HepG2 (cell line): ENCODE results near the gene BPIFB2. TPM values are rescaled to one million over a fixed set of nuclear protein-coding genes. Genes with fewer than 3 reads are reported as not detected.

Experiments
- HCFC1 ChIP-seq: fragments of 150-350 bp; IDR thresholded peaks from 2 replicates; pipeline ENCODE4 v1.6.1; 2014; ENCODE audit warnings: low read depth, low read length
- KLF11 ChIP-seq: IDR thresholded peaks from 2 replicates; pipeline ENCODE4 v1.6.1; 2016; ENCODE audit warnings: missing compliant biosample characterization
- MTF1 ChIP-seq: sonication (generic); formaldehyde crosslinking; IDR thresholded peaks from 2 replicates; pipeline ENCODE4 v1.5.0; 2020; ENCODE audit warnings: missing genetic modification reagents
- MXD3 ChIP-seq: IDR thresholded peaks from 2 replicates; pipeline ENCODE4 v1.6.1; 2016; ENCODE audit warnings: mild to moderate bottlenecking, missing biosample characterization, missing genetic modification reagents
- PHF20 ChIP-seq: sonication (generic); formaldehyde crosslinking; IDR thresholded peaks from 2 replicates; pipeline ENCODE4 v1.5.0; 2020; ENCODE audit warnings: mild to moderate bottlenecking, missing genetic modification reagents
- PITX1 ChIP-seq: sonication (generic); formaldehyde crosslinking; IDR thresholded peaks from 2 replicates; pipeline ENCODE4 v1.5.1; 2020; ENCODE audit warnings: mild to moderate bottlenecking, missing genetic modification reagents
- RBFOX2 ChIP-seq: fragments of 200-400 bp; formaldehyde crosslinking; IDR thresholded peaks from 2 replicates; pipeline ENCODE4 v1.6.1; 2017; ENCODE audit warnings: low read depth, mild to moderate bottlenecking, low read length
- SIN3A ChIP-seq: IDR thresholded peaks from 2 replicates; pipeline ENCODE4 v1.6.1; 2011; ENCODE audit warnings: low read depth, mild to moderate bottlenecking, control low read depth, low read length, borderline replicate concordance
- SRSF1 ChIP-seq: fragments of 200-400 bp; formaldehyde crosslinking; optimal IDR thresholded peaks from 2 replicates; pipeline ENCODE3; 2017; ENCODE audit warnings: mild to moderate bottlenecking, low read depth, low read length, moderate library complexity
- TOPORS ChIP-seq: sonication (generic); formaldehyde crosslinking; IDR thresholded peaks from 2 replicates; pipeline ENCODE4 v1.8.0; 2023; ENCODE audit warnings: mild to moderate bottlenecking, missing genetic modification reagents
- ZEB1 ChIP-seq: IDR thresholded peaks from 2 replicates; pipeline ENCODE4 v1.6.1; 2012; ENCODE audit warnings: mild to moderate bottlenecking, low read depth, inconsistent platforms; ENCODE audit not compliant: insufficient replicate concordance
- ZNF331 ChIP-seq: sonication (generic); formaldehyde crosslinking; IDR thresholded peaks from 2 replicates; pipeline ENCODE4 v1.4.0; 2020; ENCODE audit warnings: missing genetic modification reagents
- ZNF576 ChIP-seq: sonication (generic); formaldehyde crosslinking; IDR thresholded peaks from 2 replicates; pipeline ENCODE4 v1.4.0; 2020; ENCODE audit warnings: mild to moderate bottlenecking, missing genetic modification reagents
- ZNF782 ChIP-seq: sonication (generic); formaldehyde crosslinking; IDR thresholded peaks from 2 replicates; pipeline ENCODE4 v1.4.0; 2020; ENCODE audit warnings: missing genetic modification reagents, mild to moderate bottlenecking, borderline replicate concordance
- ZNF879 ChIP-seq: sonication (generic); formaldehyde crosslinking; IDR thresholded peaks from 2 replicates; pipeline ENCODE4 v1.8.1; 2023; ENCODE audit warnings: missing genetic modification reagents
- polyA plus RNA-seq, 8 experiments: library from polyadenylated mRNA; depleted of rRNA in 3 of 8; stranded (reverse) in 7 of 8; unstranded in 1 of 8; fragments of >200 nt; fragmentation: Illumina TruSeq in 4 of 8; extraction: Trizol in 4 of 8; gene quantifications; 2 replicates each; pipeline versions ENCODE4 v1.2.1 to v1.2.3, GENCODE V29; 2011 to 2016; ENCODE audit warnings: low read depth in 4 of 8, missing spikeins in 1 of 8, mixed read lengths in 1 of 8; ENCODE audit not compliant: insufficient read depth in 1 of 8
- total RNA-seq, 5 experiments: library from RNA; depleted of rRNA; stranded (reverse); fragments of >200 nt; fragmentation: Illumina TruSeq; extraction: Trizol; gene quantifications; 2 replicates each; pipeline ENCODE4 v1.2.3, GENCODE V29; 2016; ENCODE audit warnings: low read depth in 1 of 5
- TF ChIP-seq, protein P1 (sequence below): sonication (generic); formaldehyde crosslinking; IDR thresholded peaks from 2 replicates; pipeline ENCODE4 v1.4.0; 2020; ENCODE audit warnings: missing genetic modification reagents
- TF ChIP-seq, protein P2 (sequence below): sonication (generic); formaldehyde crosslinking; IDR thresholded peaks from 2 replicates; pipeline ENCODE4 v1.5.0; 2020; ENCODE audit warnings: missing genetic modification reagents
- TF ChIP-seq, protein P3 (sequence below): sonication (generic); formaldehyde crosslinking; IDR thresholded peaks from 2 replicates; pipeline ENCODE4 v1.5.1; 2020; ENCODE audit warnings: missing genetic modification reagents, mild to moderate bottlenecking, borderline replicate concordance
- TF ChIP-seq, protein P4 (sequence below): conservative IDR thresholded peaks from 2 replicates; pipeline ENCODE4 v1.6.1; 2018; ENCODE audit warnings: missing genetic modification reagents

BPIFB2 gene
- total and polyA plus RNA-seq, 2 of the 13 experiments (the other 11 are each of a cell fraction or from before 2014, with no cell fraction given), result 54.5 to 902 TPM

DNA sequence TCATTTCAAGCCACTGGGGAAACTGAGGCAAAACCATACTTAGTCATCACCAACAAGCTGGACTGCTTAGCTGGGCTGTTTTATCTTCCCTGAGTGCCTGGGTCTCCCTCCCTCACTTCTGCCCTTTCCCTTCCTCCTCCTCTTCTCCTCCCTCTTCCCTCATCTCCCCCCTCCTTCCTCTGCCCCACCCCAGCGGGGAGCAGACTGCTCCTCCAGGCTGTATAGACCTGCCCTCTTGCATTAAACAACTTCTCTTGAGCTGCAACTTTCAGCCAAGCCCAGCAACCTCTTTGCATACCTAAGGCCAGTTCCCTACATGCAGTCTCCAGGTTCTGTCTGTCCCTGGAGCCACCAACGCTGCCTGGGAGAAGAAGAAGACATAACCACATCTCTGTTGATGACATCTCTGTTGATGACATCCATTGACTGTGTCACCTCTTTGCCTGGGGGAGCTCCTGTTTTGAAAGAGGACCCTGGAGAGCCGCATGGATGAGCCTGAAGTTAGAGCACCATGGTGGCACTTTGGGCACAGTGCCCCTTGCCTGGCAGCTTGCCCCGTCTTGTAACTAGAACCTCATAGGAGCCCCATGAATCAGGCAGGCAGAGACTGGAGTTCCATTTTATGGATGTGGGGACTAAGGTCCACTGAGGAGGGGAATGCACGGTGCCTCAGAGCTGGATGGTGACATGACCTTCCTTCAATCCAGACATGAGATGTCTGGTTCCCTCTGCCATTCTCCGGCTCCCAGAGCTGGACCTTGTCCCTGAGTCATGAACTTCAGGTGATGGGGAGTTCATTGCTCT, 16.1 kb downstream of the BPIFB2 start (continued):
- TF ChIP-seq ZNF576 (CRISPR knock-in tag) (no peak), TOPORS (CRISPR knock-in tag) (no peak), HCFC1 (peak; percentile 15; the same call in 1 of the 2 replicates), ZNF782 (CRISPR knock-in tag) (no peak), PITX1 (no peak), KLF11 (no peak), PHF20 (CRISPR knock-in tag) (no peak), SRSF1 (peak; percentile 41), MXD3 (CRISPR knock-in tag) (no peak), ZNF879 (no peak), ZNF331 (CRISPR knock-in tag) (no peak), RBFOX2 (peak; percentile 76), MTF1 (CRISPR knock-in tag) (no peak), SIN3A (no peak), ZEB1 (no peak)
- TF ChIP-seq, protein P1, sequence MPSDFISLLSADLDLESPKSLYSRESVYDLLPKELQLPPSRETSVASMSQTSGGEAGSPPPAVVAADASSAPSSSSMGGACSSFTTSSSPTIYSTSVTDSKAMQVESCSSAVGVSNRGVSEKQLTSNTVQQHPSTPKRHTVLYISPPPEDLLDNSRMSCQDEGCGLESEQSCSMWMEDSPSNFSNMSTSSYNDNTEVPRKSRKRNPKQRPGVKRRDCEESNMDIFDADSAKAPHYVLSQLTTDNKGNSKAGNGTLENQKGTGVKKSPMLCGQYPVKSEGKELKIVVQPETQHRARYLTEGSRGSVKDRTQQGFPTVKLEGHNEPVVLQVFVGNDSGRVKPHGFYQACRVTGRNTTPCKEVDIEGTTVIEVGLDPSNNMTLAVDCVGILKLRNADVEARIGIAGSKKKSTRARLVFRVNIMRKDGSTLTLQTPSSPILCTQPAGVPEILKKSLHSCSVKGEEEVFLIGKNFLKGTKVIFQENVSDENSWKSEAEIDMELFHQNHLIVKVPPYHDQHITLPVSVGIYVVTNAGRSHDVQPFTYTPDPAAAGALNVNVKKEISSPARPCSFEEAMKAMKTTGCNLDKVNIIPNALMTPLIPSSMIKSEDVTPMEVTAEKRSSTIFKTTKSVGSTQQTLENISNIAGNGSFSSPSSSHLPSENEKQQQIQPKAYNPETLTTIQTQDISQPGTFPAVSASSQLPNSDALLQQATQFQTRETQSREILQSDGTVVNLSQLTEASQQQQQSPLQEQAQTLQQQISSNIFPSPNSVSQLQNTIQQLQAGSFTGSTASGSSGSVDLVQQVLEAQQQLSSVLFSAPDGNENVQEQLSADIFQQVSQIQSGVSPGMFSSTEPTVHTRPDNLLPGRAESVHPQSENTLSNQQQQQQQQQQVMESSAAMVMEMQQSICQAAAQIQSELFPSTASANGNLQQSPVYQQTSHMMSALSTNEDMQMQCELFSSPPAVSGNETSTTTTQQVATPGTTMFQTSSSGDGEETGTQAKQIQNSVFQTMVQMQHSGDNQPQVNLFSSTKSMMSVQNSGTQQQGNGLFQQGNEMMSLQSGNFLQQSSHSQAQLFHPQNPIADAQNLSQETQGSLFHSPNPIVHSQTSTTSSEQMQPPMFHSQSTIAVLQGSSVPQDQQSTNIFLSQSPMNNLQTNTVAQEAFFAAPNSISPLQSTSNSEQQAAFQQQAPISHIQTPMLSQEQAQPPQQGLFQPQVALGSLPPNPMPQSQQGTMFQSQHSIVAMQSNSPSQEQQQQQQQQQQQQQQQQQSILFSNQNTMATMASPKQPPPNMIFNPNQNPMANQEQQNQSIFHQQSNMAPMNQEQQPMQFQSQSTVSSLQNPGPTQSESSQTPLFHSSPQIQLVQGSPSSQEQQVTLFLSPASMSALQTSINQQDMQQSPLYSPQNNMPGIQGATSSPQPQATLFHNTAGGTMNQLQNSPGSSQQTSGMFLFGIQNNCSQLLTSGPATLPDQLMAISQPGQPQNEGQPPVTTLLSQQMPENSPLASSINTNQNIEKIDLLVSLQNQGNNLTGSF (CRISPR knock-in tag), result no peak
- TF ChIP-seq, protein P2, sequence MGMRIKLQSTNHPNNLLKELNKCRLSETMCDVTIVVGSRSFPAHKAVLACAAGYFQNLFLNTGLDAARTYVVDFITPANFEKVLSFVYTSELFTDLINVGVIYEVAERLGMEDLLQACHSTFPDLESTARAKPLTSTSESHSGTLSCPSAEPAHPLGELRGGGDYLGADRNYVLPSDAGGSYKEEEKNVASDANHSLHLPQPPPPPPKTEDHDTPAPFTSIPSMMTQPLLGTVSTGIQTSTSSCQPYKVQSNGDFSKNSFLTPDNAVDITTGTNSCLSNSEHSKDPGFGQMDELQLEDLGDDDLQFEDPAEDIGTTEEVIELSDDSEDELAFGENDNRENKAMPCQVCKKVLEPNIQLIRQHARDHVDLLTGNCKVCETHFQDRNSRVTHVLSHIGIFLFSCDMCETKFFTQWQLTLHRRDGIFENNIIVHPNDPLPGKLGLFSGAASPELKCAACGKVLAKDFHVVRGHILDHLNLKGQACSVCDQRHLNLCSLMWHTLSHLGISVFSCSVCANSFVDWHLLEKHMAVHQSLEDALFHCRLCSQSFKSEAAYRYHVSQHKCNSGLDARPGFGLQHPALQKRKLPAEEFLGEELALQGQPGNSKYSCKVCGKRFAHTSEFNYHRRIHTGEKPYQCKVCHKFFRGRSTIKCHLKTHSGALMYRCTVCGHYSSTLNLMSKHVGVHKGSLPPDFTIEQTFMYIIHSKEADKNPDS (CRISPR knock-in tag), result no peak
- TF ChIP-seq, protein P3, sequence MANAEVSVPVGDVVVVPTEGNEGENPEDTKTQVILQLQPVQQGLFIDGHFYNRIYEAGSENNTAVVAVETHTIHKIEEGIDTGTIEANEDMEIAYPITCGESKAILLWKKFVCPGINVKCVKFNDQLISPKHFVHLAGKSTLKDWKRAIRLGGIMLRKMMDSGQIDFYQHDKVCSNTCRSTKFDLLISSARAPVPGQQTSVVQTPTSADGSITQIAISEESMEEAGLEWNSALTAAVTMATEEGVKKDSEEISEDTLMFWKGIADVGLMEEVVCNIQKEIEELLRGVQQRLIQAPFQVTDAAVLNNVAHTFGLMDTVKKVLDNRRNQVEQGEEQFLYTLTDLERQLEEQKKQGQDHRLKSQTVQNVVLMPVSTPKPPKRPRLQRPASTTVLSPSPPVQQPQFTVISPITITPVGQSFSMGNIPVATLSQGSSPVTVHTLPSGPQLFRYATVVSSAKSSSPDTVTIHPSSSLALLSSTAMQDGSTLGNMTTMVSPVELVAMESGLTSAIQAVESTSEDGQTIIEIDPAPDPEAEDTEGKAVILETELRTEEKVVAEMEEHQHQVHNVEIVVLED (CRISPR knock-in tag), result no peak
- TF ChIP-seq, protein P4, sequence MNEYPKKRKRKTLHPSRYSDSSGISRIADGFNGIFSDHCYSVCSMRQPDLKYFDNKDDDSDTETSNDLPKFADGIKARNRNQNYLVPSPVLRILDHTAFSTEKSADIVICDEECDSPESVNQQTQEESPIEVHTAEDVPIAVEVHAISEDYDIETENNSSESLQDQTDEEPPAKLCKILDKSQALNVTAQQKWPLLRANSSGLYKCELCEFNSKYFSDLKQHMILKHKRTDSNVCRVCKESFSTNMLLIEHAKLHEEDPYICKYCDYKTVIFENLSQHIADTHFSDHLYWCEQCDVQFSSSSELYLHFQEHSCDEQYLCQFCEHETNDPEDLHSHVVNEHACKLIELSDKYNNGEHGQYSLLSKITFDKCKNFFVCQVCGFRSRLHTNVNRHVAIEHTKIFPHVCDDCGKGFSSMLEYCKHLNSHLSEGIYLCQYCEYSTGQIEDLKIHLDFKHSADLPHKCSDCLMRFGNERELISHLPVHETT (CRISPR knock-in tag), result no peak
